ENCODE data around the gene SYDE1. TPM values are rescaled to one million over a fixed set of nuclear protein-coding genes. Genes with fewer than 3 reads are reported as not detected.

SYDE1 gene
- total and polyA plus RNA-seq, 2 donors (not counting 1 experiment from before 2014, with no cell fraction given): not detected

DNA sequence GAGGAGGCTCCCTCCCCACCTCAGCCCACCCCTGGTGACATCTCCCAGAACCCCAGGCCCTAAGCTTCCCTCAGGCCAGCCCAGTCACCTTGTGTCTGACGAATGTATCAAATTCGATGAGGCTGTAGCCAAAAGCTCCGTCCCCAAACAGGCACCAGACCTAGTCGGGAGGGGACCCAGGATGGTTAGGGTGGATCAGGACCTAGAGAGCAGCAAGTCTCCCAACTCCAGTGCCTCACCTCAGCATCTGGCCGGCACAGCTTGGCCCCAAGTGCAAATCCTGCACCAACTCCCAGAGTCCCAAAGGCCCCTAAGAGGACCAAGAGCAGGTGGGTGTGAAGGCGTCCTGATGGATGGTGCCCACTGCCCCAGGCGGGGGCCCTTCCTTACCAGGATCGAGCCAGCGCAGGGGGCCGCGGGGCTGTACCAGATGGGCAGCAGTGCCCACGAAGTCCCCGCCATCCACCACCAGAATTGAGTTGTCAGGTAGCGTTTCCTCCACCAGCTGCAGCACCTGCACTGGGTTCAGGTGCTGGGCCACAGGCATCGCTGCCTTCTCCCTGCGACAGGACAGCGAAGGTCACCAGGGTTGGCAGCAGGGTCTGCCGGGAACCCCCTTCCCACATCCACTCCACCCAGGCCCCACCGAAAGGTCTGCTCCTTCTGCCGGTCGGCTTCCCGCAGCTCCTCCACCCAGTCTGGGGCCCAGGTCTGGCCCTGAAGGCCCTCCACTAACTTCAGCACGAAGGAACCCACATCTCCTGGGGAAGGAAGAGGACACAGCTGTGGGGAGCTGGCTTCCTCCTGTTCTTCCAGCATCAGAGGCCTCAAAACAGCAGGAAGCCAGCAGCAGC lies 8.8 kb downstream of the SYDE1 start:
- Histone ChIP-seq H2AFZ (ENCODE audit: insufficient read depth, low read depth, low read length, poor library complexity, severe bottlenecking) (no peak overlapping the region), H3K9me3 (ENCODE audit: control extremely low read depth in 1 of 3, control insufficient read depth in 2 of 3, insufficient read depth in 1 of 3, low read length in 2 of 3) (peaks cover 0 to 7% (median 0%) of the 10 kb centered on the region in 3 donors), H4K20me1 (ENCODE audit: control insufficient read depth, insufficient read depth, low read length, poor library complexity, severe bottlenecking) (no peaks in the 10 kb centered on the region), H3K4me1 (ENCODE audit: control insufficient read depth in 2 of 2, insufficient read depth in 2 of 2, low read length in 2 of 2) (no peaks in the 10 kb centered on the region), H3K4me2 (replicated peaks; ENCODE audit: low read depth, low read length, poor library complexity, severe bottlenecking) (no peak overlapping the region), H3K36me3 (replicated peaks in 1 of 2; ENCODE audit: control extremely low read depth in 1 of 2, control insufficient read depth in 1 of 2, extremely low read depth in 1 of 2, insufficient read depth in 2 of 2, low read length in 1 of 2) (peaks cover 0 to 39% of the 10 kb centered on the region in 2 experiments), H3K27ac (ENCODE audit: low read length in 2 of 2) (no peak overlapping the region), H3K4me3 (ENCODE audit: control extremely low read depth in 1 of 5, extremely low read depth in 1 of 5, insufficient read depth in 1 of 5, low read depth in 2 of 5, low read length in 4 of 5) (no peak overlapping the region), H3K27me3 (replicated peaks in 1 of 4; ENCODE audit: control extremely low read depth in 1 of 4, control insufficient read depth in 3 of 4, insufficient read depth in 4 of 4, low read length in 3 of 4) (no peaks in the 10 kb centered on the region), H3K79me2 (ENCODE audit: control insufficient read depth, insufficient read depth, low read length) (no peaks in the 10 kb centered on the region), H3K9ac (ENCODE audit: low read length) (no peak overlapping the region)
- no peaks in the 10 kb centered on the region for H3K4me1 Mint-ChIP-seq
- no peaks in the 10 kb centered on the region for H3K9me3 Mint-ChIP-seq (ENCODE audit: insufficient read depth)
- ATAC-seq (ENCODE audit: low read depth): no peak
- DNase-seq: no peak
- ChIA-PET POLR2A (no interaction called here), CTCF (no interaction called here)
- 73% methylated on average over 18 of the region's 23 CpGs for WGBS (ENCODE audit: insufficient coverage)
- H3K27ac Mint-ChIP-seq: no peak overlapping the region
- intact Hi-C loops (cut with micrococcal nuclease): no loop called here
- H3K27me3 Mint-ChIP-seq: no peaks in the 10 kb centered on the region
- TF ChIP-seq, protein P1, sequence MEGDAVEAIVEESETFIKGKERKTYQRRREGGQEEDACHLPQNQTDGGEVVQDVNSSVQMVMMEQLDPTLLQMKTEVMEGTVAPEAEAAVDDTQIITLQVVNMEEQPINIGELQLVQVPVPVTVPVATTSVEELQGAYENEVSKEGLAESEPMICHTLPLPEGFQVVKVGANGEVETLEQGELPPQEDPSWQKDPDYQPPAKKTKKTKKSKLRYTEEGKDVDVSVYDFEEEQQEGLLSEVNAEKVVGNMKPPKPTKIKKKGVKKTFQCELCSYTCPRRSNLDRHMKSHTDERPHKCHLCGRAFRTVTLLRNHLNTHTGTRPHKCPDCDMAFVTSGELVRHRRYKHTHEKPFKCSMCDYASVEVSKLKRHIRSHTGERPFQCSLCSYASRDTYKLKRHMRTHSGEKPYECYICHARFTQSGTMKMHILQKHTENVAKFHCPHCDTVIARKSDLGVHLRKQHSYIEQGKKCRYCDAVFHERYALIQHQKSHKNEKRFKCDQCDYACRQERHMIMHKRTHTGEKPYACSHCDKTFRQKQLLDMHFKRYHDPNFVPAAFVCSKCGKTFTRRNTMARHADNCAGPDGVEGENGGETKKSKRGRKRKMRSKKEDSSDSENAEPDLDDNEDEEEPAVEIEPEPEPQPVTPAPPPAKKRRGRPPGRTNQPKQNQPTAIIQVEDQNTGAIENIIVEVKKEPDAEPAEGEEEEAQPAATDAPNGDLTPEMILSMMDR (IDR thresholded peaks at IDR 0.05): no peak
- TF ChIP-seq EZH2 (IDR thresholded peaks at IDR 0.05; ENCODE audit: borderline replicate concordance, insufficient read depth, low read depth, low read length, poor library complexity, severe bottlenecking): no peak
- H3K4me3 Mint-ChIP-seq: no peak overlapping the region

DNA sequence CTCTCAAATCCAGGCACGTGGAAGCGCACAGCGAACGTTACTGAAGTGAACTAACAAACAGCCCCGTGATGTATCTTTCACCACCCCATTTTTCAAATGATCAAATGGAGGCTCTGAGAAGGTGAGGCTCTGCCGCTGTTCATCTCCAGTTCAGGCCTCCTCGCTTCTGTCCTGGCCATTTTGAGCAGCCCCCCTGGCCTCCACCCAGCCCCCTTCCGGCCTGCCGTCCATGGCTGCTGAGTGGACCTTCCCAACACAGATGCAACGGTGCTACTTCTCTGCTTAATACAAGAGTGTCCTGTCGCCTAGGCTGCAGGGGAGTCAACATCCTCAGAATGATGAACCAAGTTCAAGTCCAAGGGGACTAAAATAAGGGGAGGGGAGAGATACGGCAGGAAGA lies 9.7 kb downstream of the SYDE1 start:
- peaks cover 0 to 41% of the 10 kb centered on the region in 2 experiments for H3K36me3 ChIP-seq (replicated peaks in 1 of 2; ENCODE audit: control extremely low read depth in 1 of 2, control insufficient read depth in 1 of 2, extremely low read depth in 1 of 2, insufficient read depth in 2 of 2, low read length in 1 of 2)
- Mint-ChIP-seq H3K27ac (no peak overlapping the region), H3K9me3 (ENCODE audit: insufficient read depth) (no peaks in the 10 kb centered on the region), H3K4me3 (no peak overlapping the region), H3K27me3 (no peaks in the 10 kb centered on the region), H3K4me1 (no peaks in the 10 kb centered on the region)
- H3K27me3 ChIP-seq (replicated peaks in 1 of 4; ENCODE audit: control extremely low read depth in 1 of 4, control insufficient read depth in 3 of 4, insufficient read depth in 4 of 4, low read length in 3 of 4): no peaks in the 10 kb centered on the region
- peaks cover 0 to 7% (median 0%) of the 10 kb centered on the region in 3 donors for H3K9me3 ChIP-seq (ENCODE audit: control extremely low read depth in 1 of 3, control insufficient read depth in 2 of 3, insufficient read depth in 1 of 3, low read length in 2 of 3)
- TF ChIP-seq EZH2 (IDR thresholded peaks at IDR 0.05; ENCODE audit: borderline replicate concordance, insufficient read depth, low read depth, low read length, poor library complexity, severe bottlenecking): no peak
- TF ChIP-seq, protein P1 (IDR thresholded peaks at IDR 0.05): no peak
- H3K4me1 ChIP-seq (ENCODE audit: control insufficient read depth in 2 of 2, insufficient read depth in 2 of 2, low read length in 2 of 2): no peaks in the 10 kb centered on the region
- DNase-seq (no peak), ATAC-seq (ENCODE audit: low read depth) (no peak)
- H3K79me2 ChIP-seq (ENCODE audit: control insufficient read depth, insufficient read depth, low read length): no peaks in the 10 kb centered on the region
- H3K4me3 ChIP-seq (ENCODE audit: control extremely low read depth in 1 of 5, extremely low read depth in 1 of 5, insufficient read depth in 1 of 5, low read depth in 2 of 5, low read length in 4 of 5): no peak overlapping the region
- no peaks in the 10 kb centered on the region for H4K20me1 ChIP-seq (ENCODE audit: control insufficient read depth, insufficient read depth, low read length, poor library complexity, severe bottlenecking)
- CTCF ChIA-PET: no interaction called here
- WGBS (ENCODE audit: insufficient coverage): 86% methylated on average over 9 of the region's 12 CpGs
- H2AFZ ChIP-seq (ENCODE audit: insufficient read depth, low read depth, low read length, poor library complexity, severe bottlenecking): no peak overlapping the region
- H3K27ac ChIP-seq (ENCODE audit: low read length in 2 of 2): no peak overlapping the region
- POLR2A ChIA-PET: no interaction called here
- no peak overlapping the region for H3K9ac ChIP-seq (ENCODE audit: low read length)
- intact Hi-C loops (cut with micrococcal nuclease): no loop called here
- H3K4me2 ChIP-seq (replicated peaks; ENCODE audit: low read depth, low read length, poor library complexity, severe bottlenecking): no peak overlapping the region

All from B cell (primary cell).